Activated CD4-positive, alpha-beta T cell treated with anti-CD3 and anti-CD28 coated beads for 4 hours (primary cell): Measurements from ENCODE around the gene NKX2-2.
"Not testable (repeated sequence)": the region's sequence is repeated elsewhere in the genome, so short reads cannot be mapped to it uniquely, and the experiment has no call there.

Experiments used
- DNase-seq, 2 donors: peaks; one replicate each; pipeline ENCODE4 v3.0.0-alpha.2; 2020

The NKX2-2 gene

DNA sequence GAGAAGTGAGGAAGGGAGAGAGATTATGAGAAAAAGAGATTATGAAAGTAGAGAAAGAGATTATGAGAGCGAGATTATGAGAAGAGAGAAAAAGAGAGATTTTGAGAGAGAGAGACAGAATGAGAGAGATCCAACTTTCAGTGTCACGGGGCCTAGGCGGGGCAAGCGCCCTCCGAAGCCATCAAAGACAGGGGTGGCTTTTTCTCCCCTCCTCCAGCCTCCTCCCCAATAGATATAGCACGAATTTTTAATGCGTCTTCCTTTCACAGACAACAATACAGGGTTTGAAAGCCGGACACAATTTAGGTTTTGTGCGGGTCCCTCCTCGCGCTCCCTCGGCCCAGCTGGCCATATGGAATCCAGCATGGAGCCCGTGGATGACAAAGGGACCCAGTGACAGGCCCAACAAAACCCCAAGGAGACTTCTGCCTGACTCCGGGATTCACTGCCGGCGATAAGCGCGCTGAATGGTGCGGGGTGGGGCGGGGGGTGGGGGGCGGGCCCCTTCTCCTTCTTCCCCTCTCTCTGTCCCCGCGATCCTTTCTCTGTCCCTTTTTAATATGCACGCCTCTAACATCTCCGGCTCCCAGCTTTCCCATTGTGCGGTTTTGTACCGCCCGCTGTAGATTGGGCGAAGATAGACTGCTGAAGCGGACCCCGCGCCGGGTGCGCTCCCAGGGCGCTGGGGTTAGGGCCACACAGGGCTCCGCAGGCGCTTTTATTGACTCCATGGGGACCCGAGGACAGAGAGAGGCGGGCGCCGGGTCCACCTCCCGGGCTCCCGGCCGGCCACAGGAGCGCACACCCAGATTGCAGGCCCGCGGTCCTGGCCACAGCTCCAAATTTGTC is 5.4 kb downstream of the NKX2-2 start:
- DNase-seq = no peak

DNA sequence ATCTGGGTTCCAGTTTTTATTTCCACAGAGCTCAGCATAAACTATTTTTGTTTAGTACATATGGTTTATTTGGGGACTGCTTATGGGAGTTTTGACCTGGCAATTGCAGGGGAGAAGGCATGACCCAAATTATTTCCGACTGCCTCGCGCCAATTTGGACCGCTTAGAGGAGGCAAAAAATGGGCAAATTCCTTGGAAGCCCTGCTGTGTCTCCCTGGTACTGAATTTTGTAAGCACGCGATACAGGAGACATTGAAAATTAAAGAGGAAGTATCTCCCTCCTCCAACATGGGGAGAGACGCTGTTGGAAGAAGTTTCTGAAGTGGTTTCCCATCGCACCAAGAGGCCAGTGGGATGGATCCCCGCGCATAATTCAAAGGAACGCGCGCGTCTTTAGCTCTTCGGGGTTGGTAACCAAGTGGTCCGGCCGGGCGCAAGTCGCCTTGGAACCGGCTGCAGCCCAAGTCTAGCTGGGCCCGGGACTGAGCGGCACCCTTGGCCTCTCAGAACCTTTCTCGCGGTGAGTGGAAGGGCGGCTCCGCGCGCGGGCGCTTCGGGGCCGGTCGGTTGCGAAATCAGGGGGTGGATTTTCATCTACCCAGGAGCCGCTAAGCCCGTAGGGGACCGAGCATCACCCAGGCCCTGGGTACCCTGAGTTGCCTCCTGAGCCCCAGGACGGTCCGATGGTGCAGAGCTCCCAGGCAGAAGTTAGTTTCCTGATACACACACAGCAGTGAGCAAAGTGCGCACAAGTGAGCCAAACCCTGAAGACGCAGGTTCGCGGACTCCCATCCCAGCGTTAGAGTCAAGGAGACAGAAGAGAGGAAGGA is 6.2 kb downstream of the NKX2-2 start:
- DNase-seq = no peak

DNA sequence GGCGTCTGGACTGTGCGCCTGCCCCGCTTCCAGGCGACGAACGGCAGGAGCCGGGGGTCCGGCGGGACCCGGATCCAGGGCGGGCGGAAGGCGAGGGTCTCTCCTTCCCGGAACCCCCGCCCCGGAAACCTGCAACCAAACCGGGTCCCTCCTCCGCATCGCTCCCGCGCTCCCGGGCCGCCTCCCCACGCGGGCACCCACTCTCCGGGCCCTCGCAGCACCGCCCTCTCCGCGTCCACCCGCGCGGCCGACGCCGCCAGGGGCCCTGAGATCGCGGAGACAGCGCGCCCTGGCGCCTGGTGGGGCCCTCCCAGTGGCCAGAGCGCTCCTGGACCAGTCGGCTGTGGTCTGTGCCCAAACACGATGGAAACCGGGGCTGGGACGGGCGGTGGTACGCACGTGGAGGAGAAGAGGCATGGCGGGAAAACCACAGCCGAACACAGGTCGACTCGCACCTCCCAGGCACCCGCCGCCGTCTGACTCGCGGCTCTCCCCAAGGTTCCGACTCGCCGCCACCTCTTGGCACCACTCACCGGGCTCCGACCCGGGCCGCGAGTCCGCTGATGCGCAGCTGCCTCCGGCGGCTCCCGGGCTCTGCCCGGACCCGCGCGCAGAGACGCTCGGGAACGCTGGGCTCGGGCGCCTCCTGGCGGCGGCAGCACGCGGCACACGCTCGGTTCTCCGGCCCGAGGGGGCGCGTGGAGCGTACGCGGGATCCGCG is 7.9 kb downstream of the NKX2-2 start:
- DNase-seq = peak; percentile 58 to 68

- DNase-seq = peak; percentile 71 to 81
These were observed 8.6 kb downstream of the NKX2-2 start for GRCh38 chr20:21505161-21505809.

GRCh38 chr20:21504323-21504722 is 9.5 kb downstream of the NKX2-2 start:
- no peak for DNase-seq

- no peak for DNase-seq
These were observed 10.5 kb downstream of the NKX2-2 start for GRCh38 chr20:21503345-21503744.

DNA sequence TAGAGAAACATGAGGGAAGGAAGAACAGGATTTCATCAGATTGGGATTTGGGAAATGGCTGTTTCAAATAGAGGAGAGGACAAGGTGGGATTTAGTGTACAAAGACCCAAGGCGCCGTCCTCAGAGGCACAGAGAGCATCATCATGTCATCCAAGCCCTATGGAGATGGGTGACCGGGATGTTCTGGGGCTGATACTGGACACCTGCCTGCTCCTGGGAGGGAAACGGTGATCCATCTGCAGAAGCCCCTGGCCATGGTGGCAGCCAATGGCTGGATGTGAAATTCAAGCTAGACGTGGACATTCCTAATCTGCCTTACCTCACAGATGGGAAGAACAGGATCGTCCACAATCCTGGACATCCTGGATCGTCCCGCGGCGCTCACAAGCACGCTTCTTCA is 12.7 kb downstream of the NKX2-2 start:
- DNase-seq = no peak

- no peak for DNase-seq
These were observed 13.3 kb downstream of the NKX2-2 start for GRCh38 chr20:21500599-21500998.

- DNase-seq = no peak
These were observed 14.2 kb downstream of the NKX2-2 start for GRCh38 chr20:21499641-21500040.

DNA sequence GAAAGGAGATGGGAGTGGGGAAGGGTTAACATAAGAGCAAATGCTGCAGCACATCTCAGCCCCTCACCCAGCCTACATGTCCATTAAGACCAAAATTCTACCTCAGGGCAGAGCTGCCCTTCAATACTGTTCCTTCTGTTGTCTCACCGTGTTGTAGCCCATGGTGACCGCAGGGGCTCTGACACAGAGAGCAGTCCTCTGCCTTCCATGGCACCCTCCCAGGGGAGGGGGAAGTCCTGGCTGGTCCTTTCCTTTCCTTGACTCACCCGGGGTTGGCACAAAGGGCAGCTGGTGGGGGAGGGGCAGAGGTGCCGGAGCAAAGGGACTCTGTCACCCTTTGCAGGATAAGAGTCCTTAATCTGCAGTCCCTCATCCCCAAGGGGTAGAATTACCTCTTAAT is 15.2 kb downstream of the NKX2-2 start:
- DNase-seq = no peak

GRCh38 chr20:21498195-21498594 is 15.7 kb downstream of the NKX2-2 start:
- no peak for DNase-seq

DNA sequence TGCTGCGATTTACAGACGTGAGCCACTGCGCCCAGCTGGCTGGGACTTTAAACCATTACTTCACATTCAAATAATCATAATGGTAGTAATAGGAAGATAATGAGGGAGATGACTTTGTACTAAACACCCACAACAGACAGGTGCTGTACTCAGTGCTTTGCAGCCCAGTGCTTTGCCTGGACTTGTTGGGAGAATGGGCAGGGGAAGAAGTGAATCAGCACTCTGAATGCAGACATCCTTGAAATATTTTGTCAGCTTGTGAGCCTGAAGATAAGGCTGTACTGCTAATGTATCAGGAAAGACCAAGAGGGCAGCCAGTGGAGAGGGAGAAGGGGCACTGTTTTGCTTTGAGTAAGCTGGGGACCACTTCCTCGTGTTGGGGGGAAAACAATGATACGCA is 17.4 kb downstream of the NKX2-2 start:
- no peak for DNase-seq

GRCh38 chr20:21493049-21493448 is 20.8 kb downstream of the NKX2-2 start:
- DNase-seq = no peak

GRCh38 chr20:21490105-21490504 is 23.8 kb downstream of the NKX2-2 start:
- no peak for DNase-seq

GRCh38 chr20:21480144-21480543 is 33.7 kb downstream of the NKX2-2 start:
- not testable (repeated sequence) for DNase-seq

- DNase-seq = no peak
These were observed 48.1 kb downstream of the NKX2-2 start for GRCh38 chr20:21465799-21466198.

- no peak for DNase-seq
These were observed 48.9 kb downstream of the NKX2-2 start for GRCh38 chr20:21464916-21465315.
